Fibroblast of mammary gland (primary cell): ENCODE data around the gene SLC17A2.

Source experiments
- DNase-seq: peaks from one replicate; pipeline ENCODE4 v3.0.0-alpha.2; 2010; ENCODE audit warnings: low read depth
- H3K4me3 ChIP-seq: 2 replicates; pipeline ENCODE4 v1.5.1; 2011; ENCODE audit warnings: low read depth, mild to moderate bottlenecking, low read length, moderate library complexity; ENCODE audit not compliant: control insufficient read depth
- CTCF ChIP-seq: conservative IDR thresholded peaks from 2 replicates; pipeline ENCODE4 v1.5.1; 2011; ENCODE audit warnings: low read depth, low read length, inconsistent platforms; ENCODE audit not compliant: control insufficient read depth, insufficient read depth

The SLC17A2 gene

DNA sequence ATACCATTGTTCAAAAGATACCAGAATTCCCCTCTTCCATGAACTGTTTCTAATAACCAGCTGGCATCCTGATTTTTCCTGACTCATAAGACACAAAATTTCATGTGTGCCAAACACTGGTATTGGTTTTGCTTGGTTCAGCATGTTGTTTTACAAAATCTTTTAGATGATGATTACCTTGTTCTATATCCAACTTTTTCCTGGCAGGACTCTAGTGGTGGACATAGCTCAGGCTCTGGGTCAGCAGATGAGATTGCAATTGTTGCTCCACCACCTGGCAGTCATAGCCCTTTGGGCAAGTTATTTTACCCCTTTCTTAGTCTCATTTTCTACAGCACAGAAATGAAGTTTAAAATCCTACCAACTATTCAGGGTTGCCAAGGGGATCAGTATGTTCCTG, 38.3 kb upstream of the SLC17A2 start:
- H3K4me3 ChIP-seq, result no peak overlapping the region
- DNase-seq, result peak; percentile 74
- TF ChIP-seq CTCF, result no peak

- no peak for TF ChIP-seq CTCF
- no peak overlapping the region for H3K4me3 ChIP-seq
- DNase-seq, result no peak
These were observed 36.2 kb upstream of the SLC17A2 start for GRCh38 chr6:25966711-25967110.

GRCh38 chr6:25965058-25965457, 34.6 kb upstream of the SLC17A2 start:
- TF ChIP-seq CTCF, result no peak
- DNase-seq, result no peak
- no peak overlapping the region for H3K4me3 ChIP-seq

- peak overlapping the region; percentile 86 for H3K4me3 ChIP-seq
- DNase-seq, result peak; percentile 34
- TF ChIP-seq CTCF, result no peak
These were observed 33.1 kb upstream of the SLC17A2 start for GRCh38 chr6:25963426-25964123.

- peak within 1 kb of the TSS; percentile 86 for H3K4me3 ChIP-seq
- TF ChIP-seq CTCF, result no peak
- peak; percentile 93 for DNase-seq
These were observed 31.9 kb upstream of the SLC17A2 start, which contains the start of gene TRIM38 for GRCh38 chr6:25962149-25963127. Gene TRIM38, plus strand, starts transcription at chr6:25962802. Its CDS starts 3,721 bp downstream, at chr6:25966523.

- TF ChIP-seq CTCF, result peak; percentile 8
- H3K4me3 ChIP-seq, result peak overlapping the region; percentile 86
- peak; percentile 13 for DNase-seq
These were observed 31.2 kb upstream of the SLC17A2 start for GRCh38 chr6:25961619-25962148.
